Spinal cord (tissue), 10 donors: ENCODE data around the gene LHFPL2. TPM values are rescaled to one million over a fixed set of nuclear protein-coding genes. Genes with fewer than 3 reads are reported as not detected.

Experiments used
- DNase-seq, 6 donors: peaks; one replicate each; pipeline versions ENCODE4 v3.0.0 to v3.0.0-alpha.2; 2013 to 2015; ENCODE audit warnings: low spot score in 6 of 6, low read depth in 4 of 6
- H3K27ac ChIP-seq: one replicate; pipeline ENCODE4 v1.5.1; 2013; ENCODE audit warnings: low read depth, low read length, control low read depth
- H3K27me3 ChIP-seq: one replicate; pipeline ENCODE4 v1.6.1; 2013; ENCODE audit warnings: low read length; ENCODE audit not compliant: control insufficient read depth, insufficient read depth
- H3K36me3 ChIP-seq: one replicate; pipeline ENCODE4 v1.6.1; 2013; ENCODE audit warnings: low read length; ENCODE audit not compliant: control insufficient read depth, insufficient read depth
- H3K4me1 ChIP-seq: one replicate; pipeline ENCODE4 v1.6.1; 2013; ENCODE audit warnings: low read length; ENCODE audit not compliant: control insufficient read depth, insufficient read depth
- H3K4me3 ChIP-seq: one replicate; pipeline ENCODE4 v1.5.1; 2013; ENCODE audit warnings: low read depth, low read length, control low read depth
- H3K9me3 ChIP-seq: one replicate; pipeline ENCODE4 v1.6.1; 2013; ENCODE audit warnings: low read length; ENCODE audit not compliant: control insufficient read depth, insufficient read depth
- WGBS: methylation state at CpG from one replicate; pipeline ENCODE4 v1.1.5; 2013; ENCODE audit warnings: missing lambda C conversion rate; ENCODE audit not compliant: insufficient coverage; 5-methylcytosine and 5-hydroxymethylcytosine counted together
- polyA plus RNA-seq, 2 donors: library from polyadenylated mRNA; unstranded; fragments of 120-200 nt; gene quantifications; one replicate each; pipeline ENCODE4 v1.2.1, GENCODE V29; 2013; ENCODE audit not compliant: insufficient read length in 2 of 2
- total RNA-seq, 2 donors: library from RNA; depleted of rRNA in 1 of 2; stranded (reverse); fragments of 120-200 nt in 1 of 2; fragments of >200 nt in 1 of 2; gene quantifications; one replicate each; pipeline versions ENCODE4 v1.2.3 to v1.2.4, GENCODE V29; 2013 to 2014
- donor health status: healthy.

Gene LHFPL2
- total and polyA plus RNA-seq, 4 donors, result 39.4 to 81.8 (median 58.2) TPM

GRCh38 chr5:78449103-78449502 lies 199.5 kb downstream of the LHFPL2 start:
- no peaks in the 10 kb centered on the region for H3K27me3 ChIP-seq
- no peak for DNase-seq
- H3K36me3 ChIP-seq, result peaks cover 3% of the 10 kb centered on the region
- no peak overlapping the region for H3K4me3 ChIP-seq
- H3K4me1 ChIP-seq, result no peaks in the 10 kb centered on the region
- H3K27ac ChIP-seq, result no peak overlapping the region
- no peaks in the 10 kb centered on the region for H3K9me3 ChIP-seq

GRCh38 chr5:78447775-78448424 lies 200.7 kb downstream of the LHFPL2 start:
- Histone ChIP-seq H3K36me3 (peaks cover 3% of the 10 kb centered on the region), H3K4me1 (no peaks in the 10 kb centered on the region), H3K9me3 (no peaks in the 10 kb centered on the region), H3K27me3 (no peaks in the 10 kb centered on the region), H3K27ac (no peak overlapping the region), H3K4me3 (no peak overlapping the region)
- WGBS, result no CpG with 5 or more reads among the region's 3 CpGs
- no peak for DNase-seq
